Liver (tissue), 3 donors: Measurements from ENCODE around the gene CES1.
"Not testable (repeated sequence)": the region's sequence is repeated elsewhere in the genome, so short reads cannot be mapped to it uniquely, and the experiment has no call there.

ENCODE experiments used
- CTCF ChIP-seq: fragments of 150-350 bp; IDR thresholded peaks from 2 replicates; pipeline ENCODE4 v1.5.1; 2017; ENCODE audit warnings: improper control_type of control experiment, low read depth, low read length; ENCODE audit not compliant: missing input control
- GABPA ChIP-seq, 2 donors: IDR thresholded peaks in 1 of 2; conservative IDR thresholded peaks in 1 of 2; 2 replicates each; pipeline ENCODE4 v1.6.1; 2016; ENCODE audit warnings: antibody characterized with exemption in 2 of 2, mild to moderate bottlenecking in 1 of 2, moderate library complexity in 1 of 2
- MAX ChIP-seq: IDR thresholded peaks from 2 replicates; pipeline ENCODE4 v1.6.1; 2016; ENCODE audit warnings: antibody characterized with exemption
- donor health status: healthy.
- donor health status: healthy.

DNA sequence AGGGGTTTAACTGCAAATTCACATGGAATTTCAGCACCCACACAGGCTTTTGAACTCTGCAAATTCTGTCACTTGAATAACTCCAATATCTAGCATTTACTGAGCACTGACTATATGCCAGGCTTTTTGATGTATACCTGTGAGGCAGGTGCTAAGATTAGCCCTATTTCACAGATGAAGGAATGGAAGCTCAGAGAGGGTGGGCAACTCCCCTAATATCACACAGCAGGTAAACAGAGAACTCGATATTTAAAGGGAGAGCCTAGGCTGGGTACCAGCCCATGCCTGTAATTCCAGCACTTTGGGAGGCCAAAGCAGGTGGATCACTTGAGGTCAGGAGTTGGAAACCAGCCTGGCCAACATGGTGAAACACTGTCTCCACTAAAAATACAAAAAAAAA lies 24.8 kb upstream of the CES1 start:
- not testable (repeated sequence) for TF ChIP-seq CTCF; MAX; GABPA (IDR thresholded peaks at IDR 0.05 in 1 of 2, conservative IDR thresholded peaks at IDR 0.05 in 1 of 2)
